Bronchial smooth muscle cell (primary cell): ENCODE data around the gene MNS1. TPM values are rescaled to one million over a fixed set of nuclear protein-coding genes. Genes with fewer than 3 reads are reported as not detected.

Source experiments
- total RNA-seq: library from RNA; depleted of rRNA; stranded (reverse); fragments of >200 nt; gene quantifications from 2 replicates; pipeline ENCODE4 v1.2.1, GENCODE V29; 2014

The MNS1 gene
- total RNA-seq = 1.9 and 2.0 TPM in 2 replicates

GRCh38 chr15:56464893-56465520, at the start of gene MNS1:
MNS1 (minus strand) TSS chr15:56465137; CDS start chr15:56464972, 165 bp downstream.

Other genes starting within 250 kb of the MNS1 start
- gene RFX7, start 221.3 kb downstream of the MNS1 start, total RNA-seq = 2.5 and 3.6 TPM in 2 replicates
- gene TEX9, start 99.7 kb downstream of the MNS1 start, total RNA-seq = 3.5 and 4.6 TPM in 2 replicates